Liver (tissue), 9 donors: ENCODE results near the gene PIP4K2A. TPM values are rescaled to one million over a fixed set of nuclear protein-coding genes. Genes with fewer than 3 reads are reported as not detected.

Experiments
- DNase-seq: peaks from one replicate; pipeline ENCODE4 v3.0.0-alpha.2; 2017; ENCODE audit warnings: low spot score
- H3K27ac ChIP-seq, 2 donors: one replicate each; pipeline ENCODE4 v1.7.0; 2013; ENCODE audit warnings: inconsistent platforms in 2 of 2, low read length in 2 of 2, control low read depth in 1 of 2, low read depth in 1 of 2, mild to moderate bottlenecking in 1 of 2
- H3K27me3 ChIP-seq, 4 donors: one replicate each; pipeline versions ENCODE4 v1.6.1 to v1.7.0; 2013; ENCODE audit warnings: low read length in 3 of 4, inconsistent platforms in 1 of 4, mild to moderate bottlenecking in 1 of 4, moderate library complexity in 1 of 4; ENCODE audit not compliant: control insufficient read depth in 4 of 4, insufficient read depth in 4 of 4
- H3K36me3 ChIP-seq, 4 donors: one replicate each; pipeline versions ENCODE4 v1.6.1 to v1.7.0; 2013; ENCODE audit warnings: low read length in 3 of 4, mild to moderate bottlenecking in 3 of 4, low read depth in 1 of 4, moderate library complexity in 1 of 4; ENCODE audit not compliant: control insufficient read depth in 4 of 4, insufficient read depth in 3 of 4
- H3K4me1 ChIP-seq, 4 donors: one replicate each; pipeline versions ENCODE4 v1.6.1 to v1.7.0; 2013; ENCODE audit warnings: low read length in 3 of 4, mild to moderate bottlenecking in 3 of 4, moderate library complexity in 1 of 4; ENCODE audit not compliant: control insufficient read depth in 4 of 4, insufficient read depth in 4 of 4
- H3K4me3 ChIP-seq, 3 donors: one replicate each; pipeline versions ENCODE4 v1.6.1 to v1.7.0; 2013; ENCODE audit warnings: low read length in 3 of 3, control low read depth in 1 of 3, low read depth in 1 of 3, mild to moderate bottlenecking in 1 of 3
- H3K9ac ChIP-seq, 2 donors: one replicate each; pipeline ENCODE4 v1.7.0; 2013; ENCODE audit warnings: low read length in 2 of 2, mild to moderate bottlenecking in 2 of 2, moderate library complexity in 2 of 2, control low read depth in 1 of 2, low read depth in 1 of 2
- H3K9me3 ChIP-seq, 4 donors: one replicate each; pipeline versions ENCODE4 v1.6.1 to v1.7.0; 2013; ENCODE audit warnings: low read length in 3 of 4; ENCODE audit not compliant: control insufficient read depth in 4 of 4
- EGR1 ChIP-seq, 2 donors: IDR thresholded peaks; 2 replicates each; pipeline ENCODE4 v1.6.1; 2016 to 2018; ENCODE audit warnings: antibody characterized with exemption in 2 of 2, low read depth in 2 of 2
- FOXA1 ChIP-seq: IDR thresholded peaks from 2 replicates; pipeline ENCODE4 v1.6.1; 2016; ENCODE audit warnings: antibody characterized with exemption
- FOXA2 ChIP-seq: IDR thresholded peaks from 2 replicates; pipeline ENCODE4 v1.6.1; 2016; ENCODE audit warnings: antibody characterized with exemption
- GABPA ChIP-seq, 2 donors: IDR thresholded peaks in 1 of 2; conservative IDR thresholded peaks in 1 of 2; 2 replicates each; pipeline ENCODE4 v1.6.1; 2016; ENCODE audit warnings: antibody characterized with exemption in 2 of 2, mild to moderate bottlenecking in 1 of 2, moderate library complexity in 1 of 2
- HNF4A ChIP-seq, 2 donors: conservative IDR thresholded peaks; 2 replicates each; pipeline ENCODE4 v1.6.1; 2016; ENCODE audit warnings: antibody characterized with exemption in 2 of 2, mild to moderate bottlenecking in 2 of 2
- HNF4G ChIP-seq: IDR thresholded peaks from 2 replicates; pipeline ENCODE4 v1.6.1; 2016; ENCODE audit warnings: antibody characterized with exemption
- JUND ChIP-seq, 2 donors: IDR thresholded peaks; 2 replicates each; pipeline ENCODE4 v1.6.1; 2016; ENCODE audit warnings: antibody characterized with exemption in 2 of 2
- NR2F2 ChIP-seq: IDR thresholded peaks from 2 replicates; pipeline ENCODE4 v1.6.1; 2016; ENCODE audit warnings: antibody characterized with exemption
- RAD21 ChIP-seq, 2 donors: IDR thresholded peaks; 2 replicates each; pipeline ENCODE4 v1.6.1; 2016; ENCODE audit warnings: antibody characterized with exemption in 2 of 2, mild to moderate bottlenecking in 2 of 2
- RXRA ChIP-seq, 2 donors: IDR thresholded peaks; 2 replicates each; pipeline ENCODE4 v1.6.1; 2017 to 2018; ENCODE audit warnings: antibody characterized with exemption in 2 of 2, mild to moderate bottlenecking in 1 of 2
- SP1 ChIP-seq: IDR thresholded peaks from 2 replicates; pipeline ENCODE4 v1.6.1; 2018; ENCODE audit warnings: antibody characterized with exemption, mild to moderate bottlenecking
- TAF1 ChIP-seq: conservative IDR thresholded peaks from 2 replicates; pipeline ENCODE4 v1.6.1; 2016; ENCODE audit warnings: antibody characterized with exemption, mild to moderate bottlenecking
- YY1 ChIP-seq: IDR thresholded peaks from 2 replicates; pipeline ENCODE4 v1.6.1; 2016; ENCODE audit warnings: antibody characterized with exemption, mild to moderate bottlenecking
- WGBS: extraction: QIAGEN DNeasy Blood & Tissue Kit; methylation state at CpG from one replicate; pipeline ENCODE4 v1.1.7; 2013; 5-methylcytosine and 5-hydroxymethylcytosine counted together
- polyA plus RNA-seq, 2 donors: library from polyadenylated mRNA; stranded (reverse) in 1 of 2; unstranded in 1 of 2; fragments of 200-250 nt in 1 of 2; fragments of >200 nt in 1 of 2; fragmentation: Nextera tagmentation in 1 of 2; extraction: Ambion mirVana in 1 of 2; gene quantifications; one replicate each; pipeline versions ENCODE4 v1.2.1 to v1.2.3, GENCODE V29; 2013 to 2015
- total RNA-seq, 2 donors: library from RNA; depleted of rRNA; stranded (reverse); fragments of >200 nt; gene quantifications; one replicate each; pipeline ENCODE4 v1.2.3, GENCODE V29; 2014
- TF ChIP-seq, protein P1 (sequence below): IDR thresholded peaks from 2 replicates; pipeline ENCODE4 v1.6.1; 2016; ENCODE audit warnings: antibody characterized with exemption
- TF ChIP-seq, protein P2 (sequence below): IDR thresholded peaks from 2 replicates; pipeline ENCODE4 v1.6.1; 2016; ENCODE audit warnings: antibody characterized with exemption
- TF ChIP-seq, protein P3 (sequence below): IDR thresholded peaks from 2 replicates; pipeline ENCODE4 v1.6.1; 2016; ENCODE audit warnings: antibody characterized with exemption, mild to moderate bottlenecking
- TF ChIP-seq, protein P4 (sequence below): IDR thresholded peaks from 2 replicates; pipeline ENCODE4 v1.6.1; 2016; ENCODE audit warnings: antibody characterized with exemption
- TF ChIP-seq, protein P5 (sequence below): fragments of 150-350 bp; IDR thresholded peaks from 2 replicates; pipeline ENCODE4 v1.5.1; 2017; ENCODE audit warnings: improper control_type of control experiment, low read depth, low read length; ENCODE audit not compliant: missing input control
- donor health status: healthy.
- donor health status: healthy.
- donor health status: healthy.
- donor health status: healthy.
- donor health status: healthy.

Gene PIP4K2A
- total and polyA plus RNA-seq, 4 donors = 6.4 to 53.7 (median 8.6) TPM

DNA sequence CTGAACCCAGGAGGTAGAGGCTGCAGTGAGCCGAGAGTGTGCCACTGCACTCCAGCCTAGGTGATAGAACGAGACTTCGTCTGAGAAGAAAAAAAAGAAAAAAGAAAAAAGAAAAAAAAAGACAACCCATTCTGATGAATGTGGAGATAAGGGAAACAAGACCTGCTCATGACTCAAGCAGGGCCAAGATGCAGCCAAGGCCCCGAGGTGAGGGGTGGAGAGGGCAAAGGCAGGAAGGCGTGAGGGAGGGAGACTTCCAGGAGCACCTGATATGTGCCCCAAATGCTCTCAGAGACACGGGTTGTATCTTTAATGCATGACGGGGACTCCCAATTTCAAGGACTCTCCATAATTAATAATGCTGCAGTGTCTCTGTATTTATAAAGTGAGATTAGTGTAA lies 134.6 kb downstream of the PIP4K2A start:
- Histone ChIP-seq H3K27me3 (no peaks in the 10 kb centered on the region), H3K4me3 (no peak overlapping the region), H3K9ac (no peak overlapping the region), H3K36me3 (peaks cover 1 to 11% (median 6%) of the 10 kb centered on the region in 4 donors), H3K4me1 (no peaks in the 10 kb centered on the region), H3K9me3 (no peaks in the 10 kb centered on the region), H3K27ac (no peak overlapping the region)
- TF ChIP-seq FOXA2 = no peak
- TF ChIP-seq, protein P1, sequence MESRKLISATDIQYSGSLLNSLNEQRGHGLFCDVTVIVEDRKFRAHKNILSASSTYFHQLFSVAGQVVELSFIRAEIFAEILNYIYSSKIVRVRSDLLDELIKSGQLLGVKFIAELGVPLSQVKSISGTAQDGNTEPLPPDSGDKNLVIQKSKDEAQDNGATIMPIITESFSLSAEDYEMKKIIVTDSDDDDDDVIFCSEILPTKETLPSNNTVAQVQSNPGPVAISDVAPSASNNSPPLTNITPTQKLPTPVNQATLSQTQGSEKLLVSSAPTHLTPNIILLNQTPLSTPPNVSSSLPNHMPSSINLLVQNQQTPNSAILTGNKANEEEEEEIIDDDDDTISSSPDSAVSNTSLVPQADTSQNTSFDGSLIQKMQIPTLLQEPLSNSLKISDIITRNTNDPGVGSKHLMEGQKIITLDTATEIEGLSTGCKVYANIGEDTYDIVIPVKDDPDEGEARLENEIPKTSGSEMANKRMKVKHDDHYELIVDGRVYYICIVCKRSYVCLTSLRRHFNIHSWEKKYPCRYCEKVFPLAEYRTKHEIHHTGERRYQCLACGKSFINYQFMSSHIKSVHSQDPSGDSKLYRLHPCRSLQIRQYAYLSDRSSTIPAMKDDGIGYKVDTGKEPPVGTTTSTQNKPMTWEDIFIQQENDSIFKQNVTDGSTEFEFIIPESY = no peak
- TF ChIP-seq JUND (IDR thresholded peaks at IDR 0.05) = no peak
- TF ChIP-seq SP1 = no peak
- no peak for TF ChIP-seq GABPA (IDR thresholded peaks at IDR 0.05 in 1 of 2, conservative IDR thresholded peaks at IDR 0.05 in 1 of 2)
- TF ChIP-seq, protein P2, sequence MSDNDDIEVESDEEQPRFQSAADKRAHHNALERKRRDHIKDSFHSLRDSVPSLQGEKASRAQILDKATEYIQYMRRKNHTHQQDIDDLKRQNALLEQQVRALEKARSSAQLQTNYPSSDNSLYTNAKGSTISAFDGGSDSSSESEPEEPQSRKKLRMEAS = no peak
- TF ChIP-seq, protein P3, sequence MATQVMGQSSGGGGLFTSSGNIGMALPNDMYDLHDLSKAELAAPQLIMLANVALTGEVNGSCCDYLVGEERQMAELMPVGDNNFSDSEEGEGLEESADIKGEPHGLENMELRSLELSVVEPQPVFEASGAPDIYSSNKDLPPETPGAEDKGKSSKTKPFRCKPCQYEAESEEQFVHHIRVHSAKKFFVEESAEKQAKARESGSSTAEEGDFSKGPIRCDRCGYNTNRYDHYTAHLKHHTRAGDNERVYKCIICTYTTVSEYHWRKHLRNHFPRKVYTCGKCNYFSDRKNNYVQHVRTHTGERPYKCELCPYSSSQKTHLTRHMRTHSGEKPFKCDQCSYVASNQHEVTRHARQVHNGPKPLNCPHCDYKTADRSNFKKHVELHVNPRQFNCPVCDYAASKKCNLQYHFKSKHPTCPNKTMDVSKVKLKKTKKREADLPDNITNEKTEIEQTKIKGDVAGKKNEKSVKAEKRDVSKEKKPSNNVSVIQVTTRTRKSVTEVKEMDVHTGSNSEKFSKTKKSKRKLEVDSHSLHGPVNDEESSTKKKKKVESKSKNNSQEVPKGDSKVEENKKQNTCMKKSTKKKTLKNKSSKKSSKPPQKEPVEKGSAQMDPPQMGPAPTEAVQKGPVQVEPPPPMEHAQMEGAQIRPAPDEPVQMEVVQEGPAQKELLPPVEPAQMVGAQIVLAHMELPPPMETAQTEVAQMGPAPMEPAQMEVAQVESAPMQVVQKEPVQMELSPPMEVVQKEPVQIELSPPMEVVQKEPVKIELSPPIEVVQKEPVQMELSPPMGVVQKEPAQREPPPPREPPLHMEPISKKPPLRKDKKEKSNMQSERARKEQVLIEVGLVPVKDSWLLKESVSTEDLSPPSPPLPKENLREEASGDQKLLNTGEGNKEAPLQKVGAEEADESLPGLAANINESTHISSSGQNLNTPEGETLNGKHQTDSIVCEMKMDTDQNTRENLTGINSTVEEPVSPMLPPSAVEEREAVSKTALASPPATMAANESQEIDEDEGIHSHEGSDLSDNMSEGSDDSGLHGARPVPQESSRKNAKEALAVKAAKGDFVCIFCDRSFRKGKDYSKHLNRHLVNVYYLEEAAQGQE = no peak
- no peak for TF ChIP-seq FOXA1
- TF ChIP-seq, protein P4, sequence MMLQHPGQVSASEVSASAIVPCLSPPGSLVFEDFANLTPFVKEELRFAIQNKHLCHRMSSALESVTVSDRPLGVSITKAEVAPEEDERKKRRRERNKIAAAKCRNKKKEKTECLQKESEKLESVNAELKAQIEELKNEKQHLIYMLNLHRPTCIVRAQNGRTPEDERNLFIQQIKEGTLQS = no peak
- TF ChIP-seq RXRA (IDR thresholded peaks at IDR 0.05) = no peak
- TF ChIP-seq, protein P5, sequence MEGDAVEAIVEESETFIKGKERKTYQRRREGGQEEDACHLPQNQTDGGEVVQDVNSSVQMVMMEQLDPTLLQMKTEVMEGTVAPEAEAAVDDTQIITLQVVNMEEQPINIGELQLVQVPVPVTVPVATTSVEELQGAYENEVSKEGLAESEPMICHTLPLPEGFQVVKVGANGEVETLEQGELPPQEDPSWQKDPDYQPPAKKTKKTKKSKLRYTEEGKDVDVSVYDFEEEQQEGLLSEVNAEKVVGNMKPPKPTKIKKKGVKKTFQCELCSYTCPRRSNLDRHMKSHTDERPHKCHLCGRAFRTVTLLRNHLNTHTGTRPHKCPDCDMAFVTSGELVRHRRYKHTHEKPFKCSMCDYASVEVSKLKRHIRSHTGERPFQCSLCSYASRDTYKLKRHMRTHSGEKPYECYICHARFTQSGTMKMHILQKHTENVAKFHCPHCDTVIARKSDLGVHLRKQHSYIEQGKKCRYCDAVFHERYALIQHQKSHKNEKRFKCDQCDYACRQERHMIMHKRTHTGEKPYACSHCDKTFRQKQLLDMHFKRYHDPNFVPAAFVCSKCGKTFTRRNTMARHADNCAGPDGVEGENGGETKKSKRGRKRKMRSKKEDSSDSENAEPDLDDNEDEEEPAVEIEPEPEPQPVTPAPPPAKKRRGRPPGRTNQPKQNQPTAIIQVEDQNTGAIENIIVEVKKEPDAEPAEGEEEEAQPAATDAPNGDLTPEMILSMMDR = no peak
- TF ChIP-seq TAF1 = no peak
- TF ChIP-seq HNF4A (conservative IDR thresholded peaks at IDR 0.05) = no peak
- TF ChIP-seq YY1 = no peak
- TF ChIP-seq EGR1 (IDR thresholded peaks at IDR 0.05; ENCODE audit: low read depth in 2 of 2) = no peak
- no peak for TF ChIP-seq HNF4G
- no peak for TF ChIP-seq RAD21 (IDR thresholded peaks at IDR 0.05)
- no peak for TF ChIP-seq NR2F2
- 93% methylated on average over 7 of the region's 7 CpGs for WGBS
- no peak for DNase-seq
